ENCODE data around the gene MPRIP.
"Not testable (repeated sequence)": the region's sequence is repeated elsewhere in the genome, so short reads cannot be mapped to it uniquely, and the experiment has no call there.

DNA sequence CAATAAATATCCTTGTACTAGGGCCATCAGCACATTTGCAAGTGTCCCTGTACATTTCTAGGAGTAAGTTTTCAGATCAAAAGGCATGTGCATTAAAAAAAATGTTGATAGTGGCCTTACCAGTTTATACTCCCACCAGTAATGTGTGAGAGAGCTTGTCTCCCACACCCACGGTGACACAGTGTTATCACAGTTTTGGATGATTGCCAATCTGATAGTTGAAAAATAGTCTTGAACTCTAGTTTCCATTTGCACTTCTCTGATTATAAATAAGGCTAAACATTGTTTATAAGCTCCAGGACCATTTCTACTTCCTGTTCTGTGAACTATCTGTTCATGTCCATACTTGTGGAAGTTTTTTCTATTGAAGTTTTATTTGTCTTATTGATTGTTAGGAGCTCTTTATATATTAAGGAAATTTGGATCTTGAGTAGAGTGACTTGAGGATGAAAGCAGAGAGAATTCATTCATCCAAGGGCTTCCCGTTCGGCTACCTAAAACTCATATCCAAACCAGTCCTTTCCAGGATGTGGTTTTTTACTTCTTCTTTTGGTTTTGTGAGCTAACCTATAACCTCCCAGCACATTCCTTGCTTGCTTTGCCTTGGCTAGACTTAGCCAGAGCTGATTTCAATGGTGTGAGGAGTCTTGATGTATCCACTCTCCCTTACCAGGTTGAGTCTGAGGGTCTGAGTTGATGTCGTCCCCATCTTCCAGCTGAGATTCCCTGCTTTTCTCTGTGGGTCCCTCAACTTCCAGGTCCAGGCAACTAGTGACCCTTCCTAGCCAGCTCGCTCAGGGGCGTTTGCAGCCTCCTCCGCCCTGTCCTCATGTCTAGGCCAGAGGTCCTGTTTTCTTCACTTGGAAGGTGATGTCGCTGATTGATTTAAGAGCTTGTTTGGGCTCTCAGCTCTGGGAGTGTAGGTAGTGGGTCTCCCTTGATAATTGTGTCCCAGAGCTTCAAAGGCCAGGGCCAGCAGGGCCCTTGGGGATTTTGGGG, 25.8 kb upstream of the MPRIP start:
- TF ChIP-seq, protein P1, sequence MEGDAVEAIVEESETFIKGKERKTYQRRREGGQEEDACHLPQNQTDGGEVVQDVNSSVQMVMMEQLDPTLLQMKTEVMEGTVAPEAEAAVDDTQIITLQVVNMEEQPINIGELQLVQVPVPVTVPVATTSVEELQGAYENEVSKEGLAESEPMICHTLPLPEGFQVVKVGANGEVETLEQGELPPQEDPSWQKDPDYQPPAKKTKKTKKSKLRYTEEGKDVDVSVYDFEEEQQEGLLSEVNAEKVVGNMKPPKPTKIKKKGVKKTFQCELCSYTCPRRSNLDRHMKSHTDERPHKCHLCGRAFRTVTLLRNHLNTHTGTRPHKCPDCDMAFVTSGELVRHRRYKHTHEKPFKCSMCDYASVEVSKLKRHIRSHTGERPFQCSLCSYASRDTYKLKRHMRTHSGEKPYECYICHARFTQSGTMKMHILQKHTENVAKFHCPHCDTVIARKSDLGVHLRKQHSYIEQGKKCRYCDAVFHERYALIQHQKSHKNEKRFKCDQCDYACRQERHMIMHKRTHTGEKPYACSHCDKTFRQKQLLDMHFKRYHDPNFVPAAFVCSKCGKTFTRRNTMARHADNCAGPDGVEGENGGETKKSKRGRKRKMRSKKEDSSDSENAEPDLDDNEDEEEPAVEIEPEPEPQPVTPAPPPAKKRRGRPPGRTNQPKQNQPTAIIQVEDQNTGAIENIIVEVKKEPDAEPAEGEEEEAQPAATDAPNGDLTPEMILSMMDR (optimal IDR thresholded peaks at IDR 0.05 in 1 of 3, IDR thresholded peaks at IDR 0.05 in 1 of 3, conservative IDR thresholded peaks at IDR 0.05 in 1 of 3; ENCODE audit: extremely low read depth in 1 of 3, insufficient read depth in 2 of 3, low read length in 3 of 3), result not testable (repeated sequence)
- TF ChIP-seq EZH2 (IDR thresholded peaks at IDR 0.05; ENCODE audit: low read length), result not testable (repeated sequence)
